K562 (cell line): ENCODE results near the gene GPR15LG. TPM values are rescaled to one million over a fixed set of nuclear protein-coding genes. Genes with fewer than 3 reads are reported as not detected.

Experiments
- ATAC-seq: fragments of 200-7000 bp; cut with Tn5 transposase; 3 replicates; pipeline ENCODE4 v1.9.1; 2020; ENCODE audit warnings: moderate library complexity
- BruUV-seq: library from RNA; stranded (reverse); fragments of 400-500 nt; replicated peaks from 2 replicates; lab custom pipeline; 2021; lab: Mats Ljungman, UMichigan
- CTCF ChIA-PET: fragments of 300-600 bp; formaldehyde crosslinking; extraction: SDS; loops from one replicate; lab custom pipeline; 2021; ENCODE audit warnings: low intra/inter-chr PET ratio; lab: Yijun Ruan, JAX
- POLR2A ChIA-PET: fragments of 300-600, 350-650 bp; sonication (Branson Sonifier 250); formaldehyde crosslinking; extraction: SDS; loops from one replicate; lab custom pipeline; 2021; ENCODE audit warnings: antibody characterized with exemption, inconsistent platforms; lab: Yijun Ruan, JAX
- DNase-seq, 4 experiments: peaks; one replicate each; pipeline versions ENCODE4 v3.0.0 to v3.0.0-alpha.2; 2011 to 2018; ENCODE audit warnings: low spot score in 3 of 4, mixed read lengths in 3 of 4; ENCODE audit errors: extremely low read depth in 1 of 4
- FAIRE-seq: peaks from 2 replicates; lab custom pipeline; 2011; peaks lifted over from hg19 to GRCh38; lab: Jason Lieb, UNC
- H2AFZ ChIP-seq: 2 replicates; pipeline ENCODE4 v1.6.0; 2011; ENCODE audit warnings: low read depth, low read length, control low read depth, inconsistent platforms
- H3K27ac ChIP-seq: fragments of 200-600 bp; 3 replicates; pipeline ENCODE4 v1.8.0; 2011; ENCODE audit warnings: low read depth, mild to moderate bottlenecking, control low read depth, inconsistent platforms, low read length, moderate library complexity, mixed read lengths; ENCODE audit errors: extremely low read depth
- H3K27me3 ChIP-seq, 2 experiments: fragments of 300-600 bp in 1 of 2; 2 replicates in 1 of 2; 3 replicates in 1 of 2; pipeline versions ENCODE4 v1.6.0 to v1.8.0; 2011; ENCODE audit warnings: inconsistent platforms in 2 of 2, low read length in 2 of 2, mild to moderate bottlenecking in 1 of 2, mixed read lengths in 1 of 2, moderate library complexity in 1 of 2; ENCODE audit not compliant: control insufficient read depth in 2 of 2, insufficient read depth in 2 of 2
- H3K36me3 ChIP-seq: fragments of 300-600 bp; 3 replicates; pipeline ENCODE4 v1.8.0; 2011; ENCODE audit warnings: mild to moderate bottlenecking, low read length, inconsistent platforms; ENCODE audit not compliant: control insufficient read depth, insufficient read depth
- H3K4me1 ChIP-seq, 2 experiments: fragments of 200-600 bp in 1 of 2; replicated peaks in 1 of 2; 2 replicates in 1 of 2; 3 replicates in 1 of 2; pipeline versions ENCODE4 v1.5.1 to v1.8.0; 2011; ENCODE audit warnings: inconsistent platforms in 2 of 2, low read length in 2 of 2, mild to moderate bottlenecking in 1 of 2, mixed read lengths in 1 of 2, moderate library complexity in 1 of 2; ENCODE audit not compliant: control insufficient read depth in 2 of 2, insufficient read depth in 2 of 2
- H3K4me2 ChIP-seq: 2 replicates; pipeline ENCODE4 v1.6.1; 2011; ENCODE audit warnings: low read length, control low read depth, inconsistent platforms, mixed read lengths; ENCODE audit not compliant: insufficient read depth
- H3K4me3 ChIP-seq: fragments of 200-600 bp; sonication (generic), shearing (Covaris generic); 2 replicates; pipeline ENCODE4 v1.5.1; 2016; ENCODE audit warnings: control low read depth, inconsistent platforms
- H3K79me2 ChIP-seq: fragments of 200-600 bp; 3 replicates; pipeline ENCODE4 v1.8.0; 2011; ENCODE audit warnings: low read length, inconsistent platforms; ENCODE audit not compliant: control insufficient read depth, insufficient read depth
- H3K9ac ChIP-seq, 2 experiments: 2 replicates each; pipeline versions ENCODE4 v1.6.0 to v1.6.1; 2011; ENCODE audit warnings: low read depth in 2 of 2, low read length in 2 of 2, control low read depth in 1 of 2, inconsistent platforms in 1 of 2, mild to moderate bottlenecking in 1 of 2, mixed read lengths in 1 of 2; ENCODE audit not compliant: insufficient read depth in 1 of 2
- H3K9me1 ChIP-seq: one replicate; pipeline ENCODE4 v1.6.0; 2011; ENCODE audit warnings: inconsistent platforms, mild to moderate bottlenecking, low read length, moderate library complexity; ENCODE audit not compliant: control insufficient read depth, insufficient read depth
- H3K9me3 ChIP-seq: replicated peaks from 2 replicates; pipeline ENCODE4 v1.5.1; 2011; ENCODE audit warnings: low read depth, low read length, inconsistent platforms; ENCODE audit not compliant: control insufficient read depth, insufficient read depth
- H4K20me1 ChIP-seq: replicated peaks from 2 replicates; pipeline ENCODE4 v1.6.1; 2011; ENCODE audit warnings: low read length, inconsistent platforms, mixed read lengths; ENCODE audit not compliant: control insufficient read depth, insufficient read depth
- CBFB ChIP-seq: sonication (generic); formaldehyde crosslinking; IDR thresholded peaks from 2 replicates; pipeline ENCODE4 v1.4.0; 2020; ENCODE audit warnings: mild to moderate bottlenecking, missing genetic modification reagents
- CEBPG ChIP-seq, 3 experiments: fragments of 200-800 bp in 1 of 3; sonication (Bioruptor generic) in 1 of 3; sonication (generic) in 1 of 3; formaldehyde crosslinking in 1 of 3; IDR thresholded peaks in 2 of 3; conservative IDR thresholded peaks in 1 of 3; 2 replicates each; pipeline versions ENCODE4 v1.6.1 to v1.8.0; 2016 to 2022; ENCODE audit warnings: missing compliant biosample characterization in 2 of 3, missing genetic modification characterization in 2 of 3, mild to moderate bottlenecking in 1 of 3, missing genetic modification reagents in 1 of 3
- DLX4 ChIP-seq: fragments of 250-450 bp; sonication (Bioruptor Pico); IDR thresholded peaks from 2 replicates; pipeline ENCODE4 v1.6.1; 2021; ENCODE audit warnings: mild to moderate bottlenecking
- DMBX1 ChIP-seq: fragments of 250-450 bp; sonication (Bioruptor Pico); IDR thresholded peaks from 2 replicates; pipeline ENCODE4 v1.8.0; 2022; ENCODE audit warnings: inconsistent platforms, mild to moderate bottlenecking, moderate library complexity, borderline replicate concordance
- HDAC6 ChIP-seq: IDR thresholded peaks from 2 replicates; pipeline ENCODE4 v1.6.1; 2012; ENCODE audit warnings: low read depth, mild to moderate bottlenecking, control low read depth, inconsistent platforms, low read length, moderate library complexity
- HNRNPUL1 ChIP-seq: fragments of 200-400 bp; formaldehyde crosslinking; IDR thresholded peaks from 2 replicates; pipeline ENCODE4 v1.6.1; 2017; ENCODE audit warnings: low read length
- IRF1 ChIP-seq: sonication (generic); formaldehyde crosslinking; IDR thresholded peaks from 2 replicates; pipeline ENCODE4 v1.8.0; 2022; ENCODE audit warnings: missing genetic modification reagents, mild to moderate bottlenecking, borderline replicate concordance
- KHSRP ChIP-seq: fragments of 450-650 bp; IDR thresholded peaks from 2 replicates; pipeline ENCODE4 v1.6.1; 2017
- NR2C2 ChIP-seq, 2 experiments: fragments of 200-800 bp in 1 of 2; sonication (Bioruptor generic) in 1 of 2; sonication (generic) in 1 of 2; formaldehyde crosslinking in 1 of 2; IDR thresholded peaks; 2 replicates each; pipeline versions ENCODE4 v1.6.1 to v1.8.0; 2016 to 2022; ENCODE audit warnings: mild to moderate bottlenecking in 1 of 2, missing compliant biosample characterization in 1 of 2, missing genetic modification characterization in 1 of 2, missing genetic modification reagents in 1 of 2
- RFX5 ChIP-seq: IDR thresholded peaks from 2 replicates; pipeline ENCODE4 v1.6.1; 2011; ENCODE audit warnings: low read depth, mild to moderate bottlenecking, improper control_type of control experiment, low read length
- SAFB2 ChIP-seq: fragments of 200-400 bp; formaldehyde crosslinking; IDR thresholded peaks from 2 replicates; pipeline ENCODE4 v1.6.1; 2018; ENCODE audit warnings: borderline replicate concordance, low read length, low read depth, moderate library complexity; ENCODE audit not compliant: severe bottlenecking
- SAP30 ChIP-seq: fragments of 200-600 bp; sonication (generic); IDR thresholded peaks from 2 replicates; pipeline ENCODE4 v1.6.1; 2012; ENCODE audit warnings: borderline replicate concordance, low read depth, mild to moderate bottlenecking, moderate library complexity, low read length, control low read depth, inconsistent platforms; ENCODE audit not compliant: insufficient read depth, poor library complexity, severe bottlenecking
- SRSF7 ChIP-seq: fragments of 200-400 bp; formaldehyde crosslinking; optimal IDR thresholded peaks from 2 replicates; pipeline ENCODE3; 2017; ENCODE audit warnings: mild to moderate bottlenecking, low read depth, low read length
- TAF7 ChIP-seq: fragments of 450-650 bp; IDR thresholded peaks from 2 replicates; pipeline ENCODE4 v1.6.1; 2016; ENCODE audit warnings: missing genetic modification characterization, missing compliant biosample characterization
- ZBTB33 ChIP-seq: sonication (generic); formaldehyde crosslinking; IDR thresholded peaks from 2 replicates; pipeline ENCODE4 v1.8.1; 2023; ENCODE audit warnings: mild to moderate bottlenecking, missing genetic modification reagents
- ZBTB34 ChIP-seq: fragments of 250-450 bp; sonication (Bioruptor Pico); IDR thresholded peaks from 2 replicates; pipeline ENCODE4 v1.8.0; 2021; ENCODE audit warnings: mild to moderate bottlenecking, moderate library complexity
- ZNF57 ChIP-seq: fragments of 450-650 bp; formaldehyde crosslinking; IDR thresholded peaks from 2 replicates; pipeline ENCODE4 v1.4.0; 2020; ENCODE audit warnings: mild to moderate bottlenecking, moderate library complexity
- ZNF644 ChIP-seq: fragments of 200-800 bp; sonication (Bioruptor generic); IDR thresholded peaks from 2 replicates; pipeline ENCODE4 v1.6.1; 2016; ENCODE audit warnings: low read depth, missing genetic modification characterization, missing compliant biosample characterization
- WGBS: fragments of 100-300 bp; shearing (Covaris generic); methylation state at CpG from one replicate; pipeline ENCODE4 v1.1.6; 2016; ENCODE audit warnings: low coverage, mixed read lengths; ENCODE audit not compliant: insufficient coverage; ENCODE audit errors: missing lambda C conversion rate; 5-methylcytosine and 5-hydroxymethylcytosine counted together
- in situ Hi-C: fragments of 300-500 bp; cut with MboI; formaldehyde crosslinking; loops from 4 replicates; pipeline ENCODE4 v1.15.0; 2018; ENCODE audit warnings: inconsistent platforms, mixed read lengths
- intact Hi-C: fragments of 100-400 bp; cut with micrococcal nuclease; formaldehyde crosslinking; loops from 2 replicates; pipeline ENCODE4 v1.14.2; 2022
- polyA plus RNA-seq, 8 experiments: library from polyadenylated mRNA; depleted of rRNA in 4 of 8; stranded (reverse) in 5 of 8; unstranded in 3 of 8; fragments of >200 nt; fragmentation: Nextera tagmentation in 2 of 8; fragmentation: Illumina TruSeq in 1 of 8; extraction: Ambion mirVana in 2 of 8; extraction: Trizol in 1 of 8; gene quantifications; 2 replicates each; pipeline versions ENCODE4 v1.2.1 to v1.2.3, GENCODE V29; 2011 to 2014; ENCODE audit warnings: inconsistent platforms in 1 of 8, missing spikeins in 1 of 8
- total RNA-seq, 7 experiments: library from RNA; depleted of rRNA in 6 of 7; stranded (reverse); fragments of >200 nt in 6 of 7; fragmentation: Illumina TruSeq in 2 of 7; extraction: Trizol in 2 of 7; gene quantifications; 2 replicates each; pipeline versions ENCODE4 v1.2.1 to v1.2.3, GENCODE V29; 2011 to 2021; ENCODE audit warnings: low replicate concordance in 1 of 7

GPR15LG gene
- total and polyA plus RNA-seq, 9 of the 15 experiments (the other 6 are each of a cell fraction or from before 2014, with no cell fraction given), result 0.51 TPM; not detected in 8

GRCh38 chr10:84190621-84191020, 17.0 kb downstream of the GPR15LG start:
- in situ Hi-C loops, result no loop called here
- intact Hi-C loops, result no loop called here
- Histone ChIP-seq H3K79me2 (no peaks in the 10 kb centered on the region), H3K9me3 (no peaks in the 10 kb centered on the region), H3K4me1 (peaks cover 0 to 15% of the 10 kb centered on the region in 2 experiments; a peak in 3 of 5 replicates), H2AFZ (no peak overlapping the region), H3K36me3 (no peaks in the 10 kb centered on the region), H3K4me3 (no peak overlapping the region), H3K27me3 (peaks cover 24 to 80% of the 10 kb centered on the region in 2 experiments; a peak in 4 of 5 replicates), H4K20me1 (peaks cover 6% of the 10 kb centered on the region), H3K9ac (no peak overlapping the region), H3K27ac (no peak overlapping the region), H3K9me1 (no peaks in the 10 kb centered on the region), H3K4me2 (no peak overlapping the region)
- no TSS peak for BruUV-seq
- no peak for DNase-seq
- WGBS, result 0% methylated on average over 3 of the region's 3 CpGs
- no peak for ATAC-seq
- no peak for FAIRE-seq
- ChIA-PET CTCF (no interaction called here), POLR2A (interaction anchor here (1.5 kb wide), 1 partner anchor 22 kb away, joined by 4 read pairs; no protein-coding TSS in a partner anchor)
- TF ChIP-seq NR2C2 (CRISPR knock-in tag; IDR thresholded peaks at IDR 0.05), result no peak
- TF ChIP-seq NR2C2 (tag; IDR thresholded peaks at IDR 0.05), result no peak
- TF ChIP-seq ZNF644 (tag), result no peak
- no peak for TF ChIP-seq DLX4 (CRISPR knock-in tag)
- no peak for TF ChIP-seq CEBPG (CRISPR knock-in tag; IDR thresholded peaks at IDR 0.05)
- TF ChIP-seq CEBPG (tag; conservative IDR thresholded peaks at IDR 0.05 in 1 of 2, IDR thresholded peaks at IDR 0.05 in 1 of 2), result no peak
- no peak for TF ChIP-seq RFX5
- no peak for TF ChIP-seq HNRNPUL1
- no peak for TF ChIP-seq SRSF7
- TF ChIP-seq SAP30, result no peak
- no peak for TF ChIP-seq KHSRP
- no peak for TF ChIP-seq HDAC6
- TF ChIP-seq DMBX1 (CRISPR knock-in tag), result no peak
- no peak for TF ChIP-seq TAF7 (tag)
- no peak for TF ChIP-seq ZBTB33
- no peak for TF ChIP-seq ZNF57 (CRISPR knock-in tag)
- no peak for TF ChIP-seq IRF1 (CRISPR knock-in tag)
- TF ChIP-seq CBFB (CRISPR knock-in tag), result no peak
- TF ChIP-seq SAFB2, result no peak
- TF ChIP-seq ZBTB34 (CRISPR knock-in tag), result no peak
